ENCODE measurements around the gene CDK9.
"Not testable (repeated sequence)": the region's sequence is repeated elsewhere in the genome, so short reads cannot be mapped to it uniquely, and the experiment has no call there.

Gene CDK9

DNA sequence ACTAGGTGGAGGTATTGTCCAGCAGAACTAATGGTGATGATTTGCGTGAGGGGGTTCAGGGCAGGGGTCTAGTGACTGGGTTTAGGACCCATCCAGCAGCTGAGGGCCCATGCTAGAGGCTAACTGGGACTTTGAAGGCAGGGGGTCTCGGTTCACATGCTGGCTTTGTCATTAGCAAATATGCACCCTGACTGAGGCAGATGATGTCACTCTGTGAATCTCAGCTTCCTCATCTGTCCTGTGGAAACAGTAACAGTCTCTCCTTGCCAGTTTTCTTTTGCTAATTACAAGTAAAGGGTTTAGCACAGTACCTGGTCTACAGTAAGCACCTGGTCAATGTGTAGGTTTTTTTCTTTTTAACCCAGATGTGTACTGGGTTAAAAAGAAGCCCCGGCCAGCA is 12.6 kb upstream of the CDK9 start:
- no peak overlapping the region for H3K9ac ChIP-seq (ENCODE audit: low read length)
- no peaks in the 10 kb centered on the region for H3K36me3 ChIP-seq (ENCODE audit: control insufficient read depth, insufficient read depth, low read length)
- peaks cover 32% of the 10 kb centered on the region for H3K4me1 ChIP-seq (ENCODE audit: control insufficient read depth, insufficient read depth, low read length)
- no peaks in the 10 kb centered on the region for H3K9me3 ChIP-seq (ENCODE audit: control insufficient read depth, insufficient read depth, low read depth, low read length)
- no peaks in the 10 kb centered on the region for H3K27me3 ChIP-seq (ENCODE audit: control insufficient read depth, insufficient read depth, low read length)
- H3K4me3 ChIP-seq (ENCODE audit: low read depth, low read length) = no peak overlapping the region
- H3K27ac ChIP-seq (ENCODE audit: low read depth, low read length) = no peak overlapping the region

GRCh38 chr9:127773981-127774380 is 11.9 kb upstream of the CDK9 start:
- Histone ChIP-seq H3K4me3 (ENCODE audit: low read depth, low read length) (no peak overlapping the region), H3K36me3 (ENCODE audit: control insufficient read depth, insufficient read depth, low read length) (no peaks in the 10 kb centered on the region), H3K4me1 (ENCODE audit: control insufficient read depth, insufficient read depth, low read length) (peaks cover 36% of the 10 kb centered on the region), H3K27ac (ENCODE audit: low read depth, low read length) (no peak overlapping the region), H3K27me3 (ENCODE audit: control insufficient read depth, insufficient read depth, low read length) (no peaks in the 10 kb centered on the region), H3K9ac (ENCODE audit: low read length) (no peak overlapping the region), H3K9me3 (ENCODE audit: control insufficient read depth, insufficient read depth, low read depth, low read length) (no peaks in the 10 kb centered on the region)

DNA sequence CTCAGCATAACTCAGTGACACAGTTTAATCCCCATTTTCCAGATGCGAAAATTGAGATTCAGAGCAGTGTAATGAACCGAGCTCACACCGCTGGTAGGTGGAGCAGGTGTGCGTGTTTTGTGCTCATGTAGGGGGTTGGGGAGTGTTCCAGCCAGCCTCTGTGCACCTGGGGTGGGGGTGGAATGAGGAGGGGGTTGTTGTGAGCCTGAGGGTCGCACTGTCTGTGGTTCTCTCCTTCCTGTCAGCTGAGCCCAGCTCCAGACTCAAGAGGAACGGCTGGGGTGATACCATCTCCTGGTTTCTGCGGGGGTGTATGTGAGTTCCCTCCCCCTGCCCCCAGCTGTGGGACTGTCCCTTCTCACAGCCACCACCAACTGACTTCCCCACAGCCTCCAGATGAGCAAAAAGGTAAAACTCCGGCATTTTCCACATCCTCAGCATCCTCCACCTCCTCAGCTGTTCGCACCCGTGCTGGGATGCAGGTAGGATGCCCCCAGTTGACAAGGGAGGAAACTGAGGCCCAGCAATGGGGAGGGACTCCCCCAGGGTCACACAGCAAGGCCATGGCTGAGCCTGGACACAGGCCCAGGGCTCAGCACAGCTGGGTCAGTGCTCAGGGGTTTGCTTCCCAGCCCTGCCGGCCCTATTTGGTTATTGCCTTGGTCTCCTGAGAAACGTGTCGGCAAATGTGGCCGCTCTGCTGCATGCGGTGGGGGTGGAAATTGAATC is 9.5 kb upstream of the CDK9 start:
- H3K9ac ChIP-seq (ENCODE audit: low read length) = no peak overlapping the region
- no peak overlapping the region for H3K27ac ChIP-seq (ENCODE audit: low read depth, low read length)
- H3K27me3 ChIP-seq (ENCODE audit: control insufficient read depth, insufficient read depth, low read length) = no peaks in the 10 kb centered on the region
- no peaks in the 10 kb centered on the region for H3K9me3 ChIP-seq (ENCODE audit: control insufficient read depth, insufficient read depth, low read depth, low read length)
- no peaks in the 10 kb centered on the region for H3K36me3 ChIP-seq (ENCODE audit: control insufficient read depth, insufficient read depth, low read length)
- H3K4me1 ChIP-seq (ENCODE audit: control insufficient read depth, insufficient read depth, low read length) = peaks cover 34% of the 10 kb centered on the region
- H3K4me3 ChIP-seq (ENCODE audit: low read depth, low read length) = no peak overlapping the region

- Histone ChIP-seq H3K4me3 (ENCODE audit: low read depth, low read length) (no peak overlapping the region), H3K9ac (ENCODE audit: low read length) (no peak overlapping the region)
Measured at GRCh38 chr9:127776924-127777289, 8.9 kb upstream of the CDK9 start.

GRCh38 chr9:127777368-127777980 is 8.4 kb upstream of the CDK9 start:
- H3K9me3 ChIP-seq (ENCODE audit: control insufficient read depth, insufficient read depth, low read depth, low read length) = no peaks in the 10 kb centered on the region
- no peak overlapping the region for H3K27ac ChIP-seq (ENCODE audit: low read depth, low read length)
- no peak overlapping the region for H3K4me3 ChIP-seq (ENCODE audit: low read depth, low read length)
- H3K9ac ChIP-seq (ENCODE audit: low read length) = no peak overlapping the region
- no peaks in the 10 kb centered on the region for H3K36me3 ChIP-seq (ENCODE audit: control insufficient read depth, insufficient read depth, low read length)
- H3K4me1 ChIP-seq (ENCODE audit: control insufficient read depth, insufficient read depth, low read length) = peaks cover 30% of the 10 kb centered on the region
- no peaks in the 10 kb centered on the region for H3K27me3 ChIP-seq (ENCODE audit: control insufficient read depth, insufficient read depth, low read length)

More at GRCh38 chr9:127776924-127777289, 8.9 kb upstream of the CDK9 start:
- no peaks in the 10 kb centered on the region for H3K36me3 ChIP-seq (ENCODE audit: control insufficient read depth, insufficient read depth, low read length)
- no peaks in the 10 kb centered on the region for H3K27me3 ChIP-seq (ENCODE audit: control insufficient read depth, insufficient read depth, low read length)
- no peaks in the 10 kb centered on the region for H3K9me3 ChIP-seq (ENCODE audit: control insufficient read depth, insufficient read depth, low read depth, low read length)
- peaks cover 30% of the 10 kb centered on the region for H3K4me1 ChIP-seq (ENCODE audit: control insufficient read depth, insufficient read depth, low read length)
- no peak overlapping the region for H3K27ac ChIP-seq (ENCODE audit: low read depth, low read length)

- no peak within 1 kb of the TSS for H3K4me3 ChIP-seq (ENCODE audit: low read depth, low read length)
- H3K36me3 ChIP-seq (ENCODE audit: control insufficient read depth, insufficient read depth, low read length) = no peaks in the 10 kb centered on the region
- H3K4me1 ChIP-seq (ENCODE audit: control insufficient read depth, insufficient read depth, low read length) = peaks cover 30% of the 10 kb centered on the region
- no peak within 1 kb of the TSS for H3K27ac ChIP-seq (ENCODE audit: low read depth, low read length)
- no peaks in the 10 kb centered on the region for H3K27me3 ChIP-seq (ENCODE audit: control insufficient read depth, insufficient read depth, low read length)
- H3K9me3 ChIP-seq (ENCODE audit: control insufficient read depth, insufficient read depth, low read depth, low read length) = no peaks in the 10 kb centered on the region
- no peak within 1 kb of the TSS for H3K9ac ChIP-seq (ENCODE audit: low read length)
Measured at GRCh38 chr9:127778280-127779135, 7.3 kb upstream of the CDK9 start, which contains the start of gene SH2D3C. Gene SH2D3C, minus strand, starts transcription at chr9:127778666. Its CDS starts 39 bp downstream, at chr9:127778627.

DNA sequence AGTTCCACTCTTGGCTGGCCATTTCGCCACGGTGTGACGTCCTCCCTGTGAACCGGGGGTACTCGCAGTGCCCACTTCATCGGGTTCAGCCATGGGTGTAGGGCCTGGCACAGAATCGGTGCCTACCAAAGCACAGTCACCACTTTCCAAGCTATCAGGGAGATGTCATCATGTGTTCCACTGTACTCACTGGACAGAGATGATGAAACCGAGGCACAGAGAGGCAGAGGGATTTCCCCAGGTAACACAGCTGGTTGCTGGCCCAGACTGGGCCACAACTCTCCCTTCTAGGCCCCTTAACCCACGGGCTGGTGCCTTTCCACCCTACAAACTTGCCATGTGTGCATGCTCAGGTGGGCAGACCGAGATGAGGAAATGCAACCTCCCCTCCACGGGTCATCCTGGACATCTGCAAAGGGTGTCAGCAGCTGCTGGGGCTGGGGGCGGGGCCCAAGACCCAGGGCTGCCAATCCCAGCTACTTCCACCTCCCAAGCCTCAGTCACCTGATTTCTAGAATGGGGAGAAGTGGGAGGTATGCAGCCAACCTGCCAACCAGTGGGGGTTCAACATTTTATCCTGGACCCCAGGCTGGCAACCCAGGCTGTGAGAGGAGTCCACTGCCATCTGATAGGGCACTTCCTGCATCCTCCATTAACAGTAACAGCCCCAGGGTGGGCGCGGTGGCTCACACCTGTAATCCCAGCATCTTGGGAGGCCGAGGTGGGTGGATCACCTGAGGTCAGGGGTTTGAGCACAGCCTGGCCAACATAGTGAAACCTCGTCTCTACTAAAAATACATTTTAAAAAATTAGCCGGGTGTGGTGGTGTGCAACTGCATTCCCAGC is 6.5 kb upstream of the CDK9 start:
- no peak overlapping the region for H3K4me3 ChIP-seq (ENCODE audit: low read depth, low read length)
- H3K27ac ChIP-seq (ENCODE audit: low read depth, low read length) = no peak overlapping the region
- H3K4me1 ChIP-seq (ENCODE audit: control insufficient read depth, insufficient read depth, low read length) = peaks cover 32% of the 10 kb centered on the region
- no peaks in the 10 kb centered on the region for H3K36me3 ChIP-seq (ENCODE audit: control insufficient read depth, insufficient read depth, low read length)
- no peak overlapping the region for H3K9ac ChIP-seq (ENCODE audit: low read length)
- no peaks in the 10 kb centered on the region for H3K9me3 ChIP-seq (ENCODE audit: control insufficient read depth, insufficient read depth, low read depth, low read length)
- H3K27me3 ChIP-seq (ENCODE audit: control insufficient read depth, insufficient read depth, low read length) = no peaks in the 10 kb centered on the region

- Histone ChIP-seq H3K36me3 (ENCODE audit: control insufficient read depth, insufficient read depth, low read length) (no peaks in the 10 kb centered on the region), H3K4me1 (ENCODE audit: control insufficient read depth, insufficient read depth, low read length) (peaks cover 32% of the 10 kb centered on the region), H3K27ac (ENCODE audit: low read depth, low read length) (no peak overlapping the region), H3K9ac (ENCODE audit: low read length) (peak overlapping the region; percentile 9), H3K27me3 (ENCODE audit: control insufficient read depth, insufficient read depth, low read length) (no peaks in the 10 kb centered on the region), H3K4me3 (ENCODE audit: low read depth, low read length) (no peak overlapping the region), H3K9me3 (ENCODE audit: control insufficient read depth, insufficient read depth, low read depth, low read length) (no peaks in the 10 kb centered on the region)
Measured at GRCh38 chr9:127780126-127780885, 5.5 kb upstream of the CDK9 start.

- not testable (repeated sequence) for H3K27me3 ChIP-seq (ENCODE audit: control insufficient read depth, insufficient read depth, low read length); H3K9me3 ChIP-seq (ENCODE audit: control insufficient read depth, insufficient read depth, low read depth, low read length); H3K36me3 ChIP-seq (ENCODE audit: control insufficient read depth, insufficient read depth, low read length); H3K27ac ChIP-seq (ENCODE audit: low read depth, low read length); H3K9ac ChIP-seq (ENCODE audit: low read length); H3K4me3 ChIP-seq (ENCODE audit: low read depth, low read length)
- H3K4me1 ChIP-seq (ENCODE audit: control insufficient read depth, insufficient read depth, low read length) = peaks cover 32% of the 10 kb centered on the region
Measured at GRCh38 chr9:127780909-127781308, 4.9 kb upstream of the CDK9 start.

DNA sequence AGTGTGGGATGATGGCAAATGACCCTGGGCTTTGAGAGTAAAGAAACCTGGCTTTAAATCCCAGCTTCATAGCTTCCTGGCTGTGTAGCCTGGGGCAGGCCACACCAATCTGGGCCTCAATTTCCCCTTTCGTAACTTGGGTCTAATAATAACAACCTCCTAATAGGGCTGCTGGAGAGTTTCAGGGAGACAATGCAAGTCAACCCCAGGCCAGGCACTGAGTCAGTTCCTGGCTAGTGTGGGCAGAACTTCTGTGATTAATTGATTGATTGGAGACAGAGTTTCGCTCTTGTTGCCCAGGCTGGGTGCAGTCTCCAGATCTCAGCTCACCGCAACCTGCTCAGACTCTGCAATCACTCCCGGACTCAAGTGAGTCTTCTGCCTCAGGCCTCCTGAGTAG is 4.0 kb upstream of the CDK9 start:
- H3K9me3 ChIP-seq (ENCODE audit: control insufficient read depth, insufficient read depth, low read depth, low read length) = no peaks in the 10 kb centered on the region
- H3K4me3 ChIP-seq (ENCODE audit: low read depth, low read length) = no peak overlapping the region
- no peak overlapping the region for H3K27ac ChIP-seq (ENCODE audit: low read depth, low read length)
- no peaks in the 10 kb centered on the region for H3K27me3 ChIP-seq (ENCODE audit: control insufficient read depth, insufficient read depth, low read length)
- peaks cover 23% of the 10 kb centered on the region for H3K4me1 ChIP-seq (ENCODE audit: control insufficient read depth, insufficient read depth, low read length)
- peaks cover 1% of the 10 kb centered on the region for H3K36me3 ChIP-seq (ENCODE audit: control insufficient read depth, insufficient read depth, low read length)
- no peak overlapping the region for H3K9ac ChIP-seq (ENCODE audit: low read length)
